Neural cell (in vitro differentiated cells): ENCODE data around the gene NRG3. TPM values are rescaled to one million over a fixed set of nuclear protein-coding genes. Genes with fewer than 3 reads are reported as not detected.

Experiments used
- H2AFZ ChIP-seq: fragments of 200-600, 300-800 bp; sonication (generic), shearing (Covaris generic); 2 replicates; pipeline ENCODE4 v1.6.0; 2014; ENCODE audit warnings: low read depth, mild to moderate bottlenecking, antibody characterized with exemption, low read length, moderate library complexity
- H3F3A ChIP-seq: fragments of 200-600 bp; shearing (Covaris generic); 2 replicates; pipeline ENCODE4 v1.6.1; 2016; ENCODE audit warnings: mild to moderate bottlenecking, moderate library complexity, mixed read lengths, antibody characterized with exemption, low read length; ENCODE audit not compliant: insufficient read depth, poor library complexity, severe bottlenecking
- H3K27ac ChIP-seq: fragments of 200-600, 300-800 bp; sonication (generic), shearing (Covaris generic); 2 replicates; pipeline ENCODE4 v1.5.1; 2014; ENCODE audit warnings: mild to moderate bottlenecking, low read length, moderate library complexity
- H3K27me3 ChIP-seq: fragments of 300-800, 200-600 bp; sonication (generic), shearing (Covaris generic); 2 replicates; pipeline ENCODE4 v1.6.0; 2014; ENCODE audit warnings: mild to moderate bottlenecking, low read depth, low read length, moderate library complexity; ENCODE audit not compliant: insufficient read depth
- H3K36me3 ChIP-seq: fragments of 300-800, 200-600 bp; sonication (generic), shearing (Covaris generic); 2 replicates; pipeline ENCODE4 v1.5.1; 2014; ENCODE audit warnings: mild to moderate bottlenecking, antibody characterized with exemption, low read length, moderate library complexity; ENCODE audit not compliant: insufficient read depth
- H3K4me2 ChIP-seq: fragments of 300-800, 200-600 bp; sonication (generic), shearing (Covaris generic); 2 replicates; pipeline ENCODE4 v1.6.0; 2014; ENCODE audit warnings: mild to moderate bottlenecking, low read length
- H3K4me3 ChIP-seq: fragments of 300-800, 200-600 bp; sonication (generic), shearing (Covaris generic); 2 replicates; pipeline ENCODE4 v1.5.1; 2014; ENCODE audit warnings: mild to moderate bottlenecking, low read length, moderate library complexity
- H3K79me2 ChIP-seq: fragments of 200-600 bp; shearing (Covaris generic); replicated peaks from 2 replicates; pipeline ENCODE4 v1.6.0; 2014; ENCODE audit warnings: mild to moderate bottlenecking, low read length, moderate library complexity; ENCODE audit not compliant: insufficient read depth
- H3K9ac ChIP-seq: fragments of 300-800, 200-600 bp; sonication (generic), shearing (Covaris generic); 2 replicates; pipeline ENCODE4 v1.6.1; 2016; ENCODE audit warnings: mild to moderate bottlenecking, low read length, mixed read lengths
- H3K9me2 ChIP-seq: fragments of 200-600 bp; shearing (Covaris generic); 2 replicates; pipeline ENCODE4 v1.6.1; 2016; ENCODE audit warnings: mild to moderate bottlenecking, low read length, mixed read lengths; ENCODE audit not compliant: insufficient read depth
- H3K9me3 ChIP-seq: fragments of 200-600, 300-800 bp; sonication (generic), shearing (Covaris generic); 2 replicates; pipeline ENCODE4 v1.6.1; 2016; ENCODE audit warnings: mild to moderate bottlenecking, mixed run types, low read length, moderate library complexity, mixed read lengths
- H4K20me1 ChIP-seq: fragments of 200-600 bp; shearing (Covaris generic); 2 replicates; pipeline ENCODE4 v1.6.1; 2016; ENCODE audit warnings: mild to moderate bottlenecking, mixed run types; ENCODE audit not compliant: insufficient read depth
- CTCF ChIP-seq: fragments of 450-650 bp; IDR thresholded peaks from 2 replicates; pipeline ENCODE4 v1.5.1; 2014; ENCODE audit warnings: antibody characterized with exemption, mild to moderate bottlenecking, moderate library complexity; ENCODE audit not compliant: poor library complexity, severe bottlenecking
- EP300 ChIP-seq: fragments of 450-650 bp; conservative IDR thresholded peaks from 2 replicates; pipeline ENCODE4 v1.6.1; 2014; ENCODE audit warnings: antibody characterized with exemption, mild to moderate bottlenecking, moderate library complexity; ENCODE audit not compliant: poor library complexity, severe bottlenecking
- EZH2 ChIP-seq: fragments of 200-600, 300-800 bp; shearing (Covaris generic), sonication (generic); IDR thresholded peaks from 2 replicates; pipeline ENCODE4 v1.6.1; 2014; ENCODE audit warnings: antibody characterized with exemption, low read length, borderline replicate concordance, mild to moderate bottlenecking; ENCODE audit not compliant: insufficient read depth, poor library complexity, severe bottlenecking
- MXI1 ChIP-seq: fragments of 450-650 bp; conservative IDR thresholded peaks from 2 replicates; pipeline ENCODE4 v1.6.1; 2014; ENCODE audit warnings: antibody characterized with exemption, mild to moderate bottlenecking; ENCODE audit not compliant: poor library complexity, severe bottlenecking
- POLR2AphosphoS5 ChIP-seq: IDR thresholded peaks from 2 replicates; pipeline ENCODE4 v1.6.1; 2012
- RAD21 ChIP-seq: fragments of 450-650 bp; conservative IDR thresholded peaks from 2 replicates; pipeline ENCODE4 v1.6.1; 2014; ENCODE audit warnings: antibody characterized with exemption, mild to moderate bottlenecking, moderate library complexity
- REST ChIP-seq: IDR thresholded peaks from 2 replicates; pipeline ENCODE4 v1.6.1; 2012; ENCODE audit warnings: borderline replicate concordance
- SMC3 ChIP-seq: fragments of 450-650 bp; conservative IDR thresholded peaks from 2 replicates; pipeline ENCODE4 v1.6.1; 2014; ENCODE audit warnings: antibody characterized with exemption, mild to moderate bottlenecking, moderate library complexity; ENCODE audit not compliant: poor library complexity
- TAF1 ChIP-seq: IDR thresholded peaks from 2 replicates; pipeline ENCODE4 v1.6.1; 2012; ENCODE audit warnings: low read depth
- polyA plus RNA-seq: library from polyadenylated mRNA; depleted of rRNA; stranded (reverse); fragments of >200 nt; gene quantifications from 2 replicates; pipeline ENCODE4 v1.2.3, GENCODE V29; 2014

The NRG3 gene
- polyA plus RNA-seq, 1 donor from 2014 or later: 14.0 TPM

- Histone ChIP-seq H3K4me3 (no peak overlapping the region), H3K27ac (no peak overlapping the region), H3F3A (no peaks in the 10 kb centered on the region), H3K4me2 (no peak overlapping the region), H2AFZ (no peak overlapping the region), H3K27me3 (no peaks in the 10 kb centered on the region), H3K9me3 (no peaks in the 10 kb centered on the region), H3K9ac (no peak overlapping the region), H3K36me3 (no peaks in the 10 kb centered on the region), H3K79me2 (no peaks in the 10 kb centered on the region), H4K20me1 (no peaks in the 10 kb centered on the region), H3K9me2 (no peaks in the 10 kb centered on the region)
- no peak for TF ChIP-seq EZH2
- TF ChIP-seq TAF1: no peak
- TF ChIP-seq RAD21: no peak
- no peak for TF ChIP-seq CTCF
- TF ChIP-seq EP300: no peak
- TF ChIP-seq POLR2AphosphoS5: no peak
- no peak for TF ChIP-seq SMC3
- no peak for TF ChIP-seq REST
- no peak for TF ChIP-seq MXI1
Measured at GRCh38 chr10:82924711-82925110, 1049.7 kb downstream of the NRG3 start.

GRCh38 chr10:82925547-82925946 is 1050.6 kb downstream of the NRG3 start:
- Histone ChIP-seq H3K9ac (no peak overlapping the region), H3K36me3 (no peaks in the 10 kb centered on the region), H3K79me2 (no peaks in the 10 kb centered on the region)

More at GRCh38 chr10:82925547-82925946, 1050.6 kb downstream of the NRG3 start:
- Histone ChIP-seq H3K4me2 (no peak overlapping the region), H4K20me1 (no peaks in the 10 kb centered on the region), H3K9me2 (no peaks in the 10 kb centered on the region), H3K9me3 (no peaks in the 10 kb centered on the region), H2AFZ (no peak overlapping the region), H3K27me3 (no peaks in the 10 kb centered on the region), H3F3A (no peaks in the 10 kb centered on the region), H3K4me3 (no peak overlapping the region), H3K27ac (no peak overlapping the region)
- TF ChIP-seq EP300 (no peak), POLR2AphosphoS5 (no peak), RAD21 (no peak), TAF1 (no peak), EZH2 (no peak), CTCF (no peak), REST (no peak), MXI1 (no peak), SMC3 (no peak)
